NOMO-1 (cell line): ENCODE data around the gene RABL6.
A peak's percentile ranks its signal among the peaks of the same experiment; 100 is the strongest.

Experiments
- DNase-seq, 2 experiments: peaks; one replicate each; lab custom pipeline; 2025; ENCODE audit not compliant: unreplicated experiment in 2 of 2; lab: John Stamatoyannopoulos, UW

RABL6 gene

GRCh38 chr9:136845465-136846260, 37.9 kb downstream of the RABL6 start:
- no peak for DNase-seq

GRCh38 chr9:136846376-136847087, 38.8 kb downstream of the RABL6 start:
- no peak for DNase-seq

GRCh38 chr9:136847088-136847825, 39.5 kb downstream of the RABL6 start:
- DNase-seq = peak; percentile 33 to 34

GRCh38 chr9:136847826-136848392, 40.2 kb downstream of the RABL6 start:
- DNase-seq = peak; percentile 94 to 96

- peak; percentile 64 to 65 for DNase-seq
Observed at GRCh38 chr9:136848393-136849037, 40.8 kb downstream of the RABL6 start.

- DNase-seq = peak; percentile 100
Observed at GRCh38 chr9:136849038-136849959, 41.6 kb downstream of the RABL6 start, which contains the start of gene PHPT1. PHPT1 (plus strand) TSS chr9:136849409; CDS start chr9:136849431, 22 bp downstream.

- DNase-seq = no peak
Observed at GRCh38 chr9:136849960-136850865, 42.5 kb downstream of the RABL6 start.

GRCh38 chr9:136850866-136851775, 43.4 kb downstream of the RABL6 start:
- no peak for DNase-seq

- no peak for DNase-seq
Observed at GRCh38 chr9:136851941-136852663, 44.4 kb downstream of the RABL6 start, which contains the start of gene MAMDC4. MAMDC4 (plus strand) TSS chr9:136852346; CDS start chr9:136852417, 71 bp downstream.

- DNase-seq = no peak
Observed at GRCh38 chr9:136852664-136853595, 45.2 kb downstream of the RABL6 start.

GRCh38 chr9:136853596-136854112, 45.9 kb downstream of the RABL6 start:
- no peak for DNase-seq

GRCh38 chr9:136854113-136854841, 46.5 kb downstream of the RABL6 start:
- DNase-seq = no peak

GRCh38 chr9:136854842-136855460, 47.2 kb downstream of the RABL6 start:
- DNase-seq = no peak

GRCh38 chr9:136855461-136856078, 47.8 kb downstream of the RABL6 start:
- DNase-seq = no peak
